Breast epithelium (tissue), 3 donors: ENCODE data around the gene VWC2.

Experiments used
- POLR2A ChIP-seq: fragments of 450-650 bp; IDR thresholded peaks from one replicate; pipeline ENCODE4 v1.6.1; 2016; ENCODE audit warnings: antibody characterized with exemption, mild to moderate bottlenecking, moderate library complexity
- POLR2AphosphoS5 ChIP-seq, 3 donors: sonication (generic); formaldehyde crosslinking; IDR thresholded peaks; one replicate each; pipeline ENCODE4 v1.6.1; 2017; ENCODE audit warnings: antibody characterized with exemption in 3 of 3
- TF ChIP-seq, protein P1 (sequence below), 3 donors: fragments of 450-650 bp; IDR thresholded peaks; one replicate each; pipeline ENCODE4 v1.5.1; 2016 to 2017; ENCODE audit warnings: antibody characterized with exemption in 3 of 3, mild to moderate bottlenecking in 3 of 3, moderate library complexity in 3 of 3

DNA sequence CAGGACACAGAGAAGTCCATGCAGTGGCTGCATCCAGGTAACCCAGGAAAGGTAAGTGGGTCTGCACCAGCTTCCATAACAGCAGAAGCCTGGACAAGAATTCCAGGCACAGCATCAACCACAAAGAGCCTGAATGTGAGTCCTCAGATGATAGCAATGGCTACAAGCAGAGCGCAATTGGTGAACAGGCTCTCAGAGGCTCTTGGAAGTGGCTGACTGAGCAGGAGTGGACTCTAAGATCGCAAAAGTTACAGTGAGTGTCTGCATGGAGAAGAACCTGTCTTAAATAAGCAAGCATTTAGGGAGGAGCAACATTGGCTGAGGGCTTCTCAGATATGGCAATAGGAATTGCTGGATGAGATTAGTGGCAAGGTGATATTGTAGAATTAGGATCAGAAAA lies 41.6 kb upstream of the VWC2 start:
- TF ChIP-seq POLR2A: no peak
- TF ChIP-seq, protein P1, sequence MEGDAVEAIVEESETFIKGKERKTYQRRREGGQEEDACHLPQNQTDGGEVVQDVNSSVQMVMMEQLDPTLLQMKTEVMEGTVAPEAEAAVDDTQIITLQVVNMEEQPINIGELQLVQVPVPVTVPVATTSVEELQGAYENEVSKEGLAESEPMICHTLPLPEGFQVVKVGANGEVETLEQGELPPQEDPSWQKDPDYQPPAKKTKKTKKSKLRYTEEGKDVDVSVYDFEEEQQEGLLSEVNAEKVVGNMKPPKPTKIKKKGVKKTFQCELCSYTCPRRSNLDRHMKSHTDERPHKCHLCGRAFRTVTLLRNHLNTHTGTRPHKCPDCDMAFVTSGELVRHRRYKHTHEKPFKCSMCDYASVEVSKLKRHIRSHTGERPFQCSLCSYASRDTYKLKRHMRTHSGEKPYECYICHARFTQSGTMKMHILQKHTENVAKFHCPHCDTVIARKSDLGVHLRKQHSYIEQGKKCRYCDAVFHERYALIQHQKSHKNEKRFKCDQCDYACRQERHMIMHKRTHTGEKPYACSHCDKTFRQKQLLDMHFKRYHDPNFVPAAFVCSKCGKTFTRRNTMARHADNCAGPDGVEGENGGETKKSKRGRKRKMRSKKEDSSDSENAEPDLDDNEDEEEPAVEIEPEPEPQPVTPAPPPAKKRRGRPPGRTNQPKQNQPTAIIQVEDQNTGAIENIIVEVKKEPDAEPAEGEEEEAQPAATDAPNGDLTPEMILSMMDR (IDR thresholded peaks at IDR 0.05): no peak
- no peak for TF ChIP-seq POLR2AphosphoS5 (IDR thresholded peaks at IDR 0.05)
